ENCODE data around the gene ERP44.

The ERP44 gene

GRCh38 chr9:100105861-100106260 lies 7.1 kb upstream of the ERP44 start:
- Histone ChIP-seq H3K27me3 (ENCODE audit: insufficient read depth, low read length, poor library complexity) (no peaks in the 10 kb centered on the region), H3K4me3 (ENCODE audit: low read depth in 1 of 2, low read length in 2 of 2) (no peak overlapping the region), H3K79me2 (ENCODE audit: insufficient read depth, low read length) (peaks cover 3% of the 10 kb centered on the region; the same call in 1 of the 2 replicates), H4K20me1 (ENCODE audit: insufficient read depth, low read length) (no peaks in the 10 kb centered on the region), H2AFZ (ENCODE audit: low read depth, low read length) (no peak overlapping the region), H3K9me3 (ENCODE audit: insufficient read depth, low read length, severe bottlenecking) (no peaks in the 10 kb centered on the region), H3K27ac (ENCODE audit: low read length) (no peak overlapping the region), H3K36me3 (ENCODE audit: insufficient read depth, low read length) (peaks cover 47% of the 10 kb centered on the region; the same call in 1 of the 2 replicates), H3K4me1 (ENCODE audit: insufficient read depth, low read length) (no peaks in the 10 kb centered on the region), H3K9ac (ENCODE audit: low read depth, low read length) (no peak overlapping the region), H3K4me2 (ENCODE audit: insufficient read depth, low read length) (no peak overlapping the region)
- DNase-seq: no peak
- TF ChIP-seq EZH2 (IDR thresholded peaks at IDR 0.05; ENCODE audit: borderline replicate concordance, low read depth, low read length, severe bottlenecking): no peak
- TF ChIP-seq CTCF (IDR thresholded peaks at IDR 0.05; ENCODE audit: borderline replicate concordance, extremely low read depth, low read length, poor library complexity, severe bottlenecking): no peak
- ATAC-seq (ENCODE audit: insufficient read depth, low read depth): no peak

GRCh38 chr9:100104314-100104713 lies 5.5 kb upstream of the ERP44 start:
- no peak for ATAC-seq (ENCODE audit: insufficient read depth, low read depth)
- Histone ChIP-seq H4K20me1 (ENCODE audit: insufficient read depth, low read length) (no peaks in the 10 kb centered on the region), H2AFZ (ENCODE audit: low read depth, low read length) (no peak overlapping the region), H3K9me3 (ENCODE audit: insufficient read depth, low read length, severe bottlenecking) (no peaks in the 10 kb centered on the region), H3K4me1 (ENCODE audit: insufficient read depth, low read length) (peaks cover 6% of the 10 kb centered on the region), H3K27ac (ENCODE audit: low read length) (no peak overlapping the region), H3K4me2 (ENCODE audit: insufficient read depth, low read length) (no peak overlapping the region), H3K27me3 (ENCODE audit: insufficient read depth, low read length, poor library complexity) (no peaks in the 10 kb centered on the region), H3K36me3 (ENCODE audit: insufficient read depth, low read length) (peaks cover 45% of the 10 kb centered on the region; the same call in 1 of the 2 replicates), H3K4me3 (ENCODE audit: low read depth in 1 of 2, low read length in 2 of 2) (no peak overlapping the region), H3K9ac (ENCODE audit: low read depth, low read length) (no peak overlapping the region), H3K79me2 (ENCODE audit: insufficient read depth, low read length) (peaks cover 13% of the 10 kb centered on the region)
- no peak for DNase-seq
- TF ChIP-seq CTCF (IDR thresholded peaks at IDR 0.05; ENCODE audit: borderline replicate concordance, extremely low read depth, low read length, poor library complexity, severe bottlenecking) (no peak), EZH2 (IDR thresholded peaks at IDR 0.05; ENCODE audit: borderline replicate concordance, low read depth, low read length, severe bottlenecking) (no peak)

GRCh38 chr9:100101608-100102007 lies 2.8 kb upstream of the ERP44 start:
- no peak for TF ChIP-seq CTCF (IDR thresholded peaks at IDR 0.05; ENCODE audit: borderline replicate concordance, extremely low read depth, low read length, poor library complexity, severe bottlenecking)
- TF ChIP-seq EZH2 (IDR thresholded peaks at IDR 0.05; ENCODE audit: borderline replicate concordance, low read depth, low read length, severe bottlenecking): no peak

More at GRCh38 chr9:100101608-100102007, 2.8 kb upstream of the ERP44 start:
- H3K27ac ChIP-seq (ENCODE audit: low read length): no peak overlapping the region
- H3K4me3 ChIP-seq (ENCODE audit: low read depth in 1 of 2, low read length in 2 of 2): no peak overlapping the region
- no peak for DNase-seq
- H2AFZ ChIP-seq (ENCODE audit: low read depth, low read length): no peak overlapping the region
- no peaks in the 10 kb centered on the region for H3K27me3 ChIP-seq (ENCODE audit: insufficient read depth, low read length, poor library complexity)
- H3K79me2 ChIP-seq (ENCODE audit: insufficient read depth, low read length): peaks cover 36% of the 10 kb centered on the region
- peaks cover 10% of the 10 kb centered on the region for H4K20me1 ChIP-seq (ENCODE audit: insufficient read depth, low read length)
- H3K4me2 ChIP-seq (ENCODE audit: insufficient read depth, low read length): no peak overlapping the region
- H3K9ac ChIP-seq (ENCODE audit: low read depth, low read length): no peak overlapping the region
- no peak for ATAC-seq (ENCODE audit: insufficient read depth, low read depth)
- H3K4me1 ChIP-seq (ENCODE audit: insufficient read depth, low read length): peaks cover 21% of the 10 kb centered on the region
- H3K9me3 ChIP-seq (ENCODE audit: insufficient read depth, low read length, severe bottlenecking): no peaks in the 10 kb centered on the region
- H3K36me3 ChIP-seq (ENCODE audit: insufficient read depth, low read length): peaks cover 32% of the 10 kb centered on the region; the same call in 1 of the 2 replicates
